ENCODE data around the gene CSF2RB.

- TF ChIP-seq POLR2AphosphoS5 (IDR thresholded peaks at IDR 0.05) (no peak), CTCF (IDR thresholded peaks at IDR 0.05) (no peak), POLR2A (IDR thresholded peaks at IDR 0.05) (no peak), EP300 (IDR thresholded peaks at IDR 0.05) (no peak)
Observed at GRCh38 chr22:36893262-36893661, 20.2 kb upstream of the CSF2RB start.

Measured in suprapubic skin (tissue), 4 donors.